Left ventricle myocardium inferior (tissue), 1 donor: ENCODE data around the gene RALGPS1. TPM values are rescaled to one million over a fixed set of nuclear protein-coding genes. Genes with fewer than 3 reads are reported as not detected.

Experiments used
- DNase-seq: peaks from one replicate; pipeline ENCODE4 v3.0.0-alpha.2; 2020
- H3K27ac ChIP-seq: fragments of 200-600 bp; replicated peaks from 2 replicates; pipeline ENCODE4 v1.8.0; 2021
- H3K27me3 ChIP-seq: fragments of 200-600 bp; 2 replicates; pipeline ENCODE4 v1.8.0; 2021; ENCODE audit warnings: low read depth
- H3K36me3 ChIP-seq: fragments of 200-600 bp; 2 replicates; pipeline ENCODE4 v1.8.0; 2021
- H3K4me1 ChIP-seq: fragments of 200-600 bp; 2 replicates; pipeline ENCODE4 v1.8.0; 2021
- H3K4me3 ChIP-seq: fragments of 200-600 bp; 2 replicates; pipeline ENCODE4 v1.8.0; 2021; ENCODE audit warnings: mild to moderate bottlenecking, moderate library complexity
- H3K9me3 ChIP-seq: fragments of 200-600 bp; replicated peaks from 2 replicates; pipeline ENCODE4 v1.8.0; 2021
- CTCF ChIP-seq: fragments of 200-600 bp; IDR thresholded peaks from 2 replicates; pipeline ENCODE4 v1.8.0; 2021; ENCODE audit warnings: antibody characterized with exemption, mild to moderate bottlenecking, borderline replicate concordance
- intact Hi-C: fragments of 100-400 bp; cut with micrococcal nuclease; formaldehyde crosslinking; loops from one replicate; pipeline ENCODE4 v1.11.0; 2022
- total RNA-seq: library from RNA; stranded (reverse); fragmentation: NEBNext Ultra II Directional; extraction: Animal tissue kit (Norgen Biotek cat#: 25700); gene quantifications from one replicate; pipeline ENCODE4 v1.2.1, GENCODE V29; 2021
- donor health status: DM: no; HTN: yes; CAD: no; lungs with severe emphysema.

The RALGPS1 gene
- total RNA-seq, 1 donor from 2014 or later, result 18.9 TPM

GRCh38 chr9:127216210-127216887, 301.8 kb downstream of the RALGPS1 start:
- intact Hi-C loops, result no loop called here
- TF ChIP-seq CTCF, result no peak
- Histone ChIP-seq H3K36me3 (peaks cover 5% of the 10 kb centered on the region), H3K27ac (no peak overlapping the region), H3K9me3 (no peaks in the 10 kb centered on the region), H3K4me3 (no peak overlapping the region), H3K4me1 (peaks cover 3% of the 10 kb centered on the region), H3K27me3 (no peaks in the 10 kb centered on the region)
- no peak for DNase-seq

GRCh38 chr9:127216888-127217217, 302.3 kb downstream of the RALGPS1 start:
- TF ChIP-seq CTCF, result no peak
- intact Hi-C loops, result no loop called here
- Histone ChIP-seq H3K27me3 (no peaks in the 10 kb centered on the region), H3K27ac (no peak overlapping the region), H3K4me1 (peaks cover 3% of the 10 kb centered on the region), H3K36me3 (peaks cover 5% of the 10 kb centered on the region), H3K4me3 (no peak overlapping the region), H3K9me3 (no peaks in the 10 kb centered on the region)
- no peak for DNase-seq

- DNase-seq, result no peak
- Histone ChIP-seq H3K27ac (no peak overlapping the region), H3K36me3 (peaks cover 5% of the 10 kb centered on the region), H3K4me3 (no peak overlapping the region), H3K27me3 (no peaks in the 10 kb centered on the region), H3K9me3 (no peaks in the 10 kb centered on the region), H3K4me1 (peaks cover 5% of the 10 kb centered on the region)
- TF ChIP-seq CTCF, result no peak
- intact Hi-C loops, result no loop called here
These were observed 304.2 kb downstream of the RALGPS1 start for GRCh38 chr9:127218818-127219217.

- Histone ChIP-seq H3K27ac (no peak overlapping the region), H3K4me3 (no peak overlapping the region), H3K27me3 (no peaks in the 10 kb centered on the region), H3K4me1 (peaks cover 12% of the 10 kb centered on the region), H3K36me3 (peaks cover 5% of the 10 kb centered on the region), H3K9me3 (no peaks in the 10 kb centered on the region)
- DNase-seq, result no peak
- intact Hi-C loops, result no loop called here
- no peak for TF ChIP-seq CTCF
These were observed 304.9 kb downstream of the RALGPS1 start for GRCh38 chr9:127219520-127219919.

- DNase-seq, result no peak
- H3K4me1 ChIP-seq, result peaks cover 23% of the 10 kb centered on the region
- H3K4me3 ChIP-seq, result no peak overlapping the region
- peaks cover 5% of the 10 kb centered on the region for H3K36me3 ChIP-seq
- no peaks in the 10 kb centered on the region for H3K27me3 ChIP-seq
- intact Hi-C loops, result loop anchor here (10.0 kb wide), 1 partner anchor 83 kb away; no protein-coding TSS in a partner anchor
- no peak for TF ChIP-seq CTCF
- no peak overlapping the region for H3K27ac ChIP-seq
- no peaks in the 10 kb centered on the region for H3K9me3 ChIP-seq
These were observed 307.1 kb downstream of the RALGPS1 start for GRCh38 chr9:127221695-127222094.
